ENCODE results near the gene TMEM52B.

- no peak for TF ChIP-seq CTCF (IDR thresholded peaks at IDR 0.05)
- no peak for TF ChIP-seq ZFX (IDR thresholded peaks at IDR 0.05; ENCODE audit: borderline replicate concordance)
These were observed 57.9 kb downstream of the TMEM52B start for GRCh38 chr12:10236720-10237119.
